WERI-Rb-1 (cell line): ENCODE data around the gene CLDN6.

Experiments used
- DNase-seq: peaks from one replicate; pipeline ENCODE4 v3.0.0-alpha.2; 2020
- H3K27ac ChIP-seq: fragments of 250-450 bp; sonication (Bioruptor Pico); 2 replicates; pipeline ENCODE4 v1.5.1; 2020; ENCODE audit warnings: mild to moderate bottlenecking, moderate library complexity
- H3K27me3 ChIP-seq: fragments of 250-450 bp; sonication (Bioruptor Pico); 2 replicates; pipeline ENCODE4 v1.5.1; 2021; ENCODE audit warnings: mild to moderate bottlenecking, low read depth, moderate library complexity; ENCODE audit not compliant: insufficient read depth, severe bottlenecking
- H3K36me3 ChIP-seq: fragments of 250-450 bp; sonication (Bioruptor Pico); 2 replicates; pipeline ENCODE4 v1.5.1; 2020; ENCODE audit warnings: mild to moderate bottlenecking, moderate library complexity
- H3K4me3 ChIP-seq: 2 replicates; pipeline ENCODE4 v1.5.1; 2011; ENCODE audit warnings: low read depth, mild to moderate bottlenecking, control low read depth, low read length
- H3K9me3 ChIP-seq: fragments of 250-450 bp; sonication (Bioruptor Pico); 2 replicates; pipeline ENCODE4 v1.5.1; 2021; ENCODE audit warnings: mild to moderate bottlenecking, moderate library complexity; ENCODE audit not compliant: severe bottlenecking
- TF ChIP-seq, protein P1 (sequence below): IDR thresholded peaks from 2 replicates; pipeline ENCODE4 v1.5.1; 2011; ENCODE audit warnings: low read depth, mild to moderate bottlenecking, control low read depth, inconsistent platforms, low read length

Gene CLDN6

DNA sequence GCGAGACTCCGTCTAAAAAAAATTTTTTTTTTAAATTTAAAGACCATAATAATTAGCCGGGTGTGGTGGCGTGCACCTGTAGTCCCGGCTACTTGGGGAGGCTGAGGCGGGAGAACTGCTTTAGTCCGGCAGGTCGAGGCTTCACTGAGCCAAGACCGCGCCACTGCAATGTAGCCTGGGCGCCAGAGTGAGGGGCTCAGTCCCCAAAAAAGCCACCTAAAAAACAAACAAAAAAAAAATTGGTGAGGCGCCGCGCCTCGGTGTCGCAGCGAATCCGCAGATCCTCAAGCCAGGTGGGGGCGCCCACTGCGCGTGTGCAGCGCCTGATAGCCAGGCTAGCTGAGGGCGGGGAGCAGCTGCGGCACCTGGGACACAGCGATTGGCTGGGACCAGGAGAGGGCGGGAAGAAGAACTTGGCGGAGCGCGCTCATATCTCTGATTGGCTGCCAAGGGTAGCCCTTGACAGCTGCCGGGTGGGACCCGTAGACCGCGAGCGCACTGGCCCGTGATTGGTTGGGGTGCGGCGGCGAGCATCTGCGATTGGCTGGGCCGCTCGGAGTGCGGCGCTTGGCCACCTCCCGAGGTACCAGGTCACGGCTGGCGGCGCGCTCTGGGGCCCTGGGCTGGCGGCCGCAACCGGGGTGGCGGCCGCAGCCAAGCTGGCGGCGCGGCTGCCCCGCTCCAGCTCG, 14.3 kb downstream of the CLDN6 start:
- Histone ChIP-seq H3K4me3 (no peak overlapping the region), H3K27me3 (no peaks in the 10 kb centered on the region), H3K27ac (no peak overlapping the region), H3K9me3 (no peaks in the 10 kb centered on the region), H3K36me3 (no peaks in the 10 kb centered on the region; the same call in 1 of the 2 replicates)
- TF ChIP-seq, protein P1, sequence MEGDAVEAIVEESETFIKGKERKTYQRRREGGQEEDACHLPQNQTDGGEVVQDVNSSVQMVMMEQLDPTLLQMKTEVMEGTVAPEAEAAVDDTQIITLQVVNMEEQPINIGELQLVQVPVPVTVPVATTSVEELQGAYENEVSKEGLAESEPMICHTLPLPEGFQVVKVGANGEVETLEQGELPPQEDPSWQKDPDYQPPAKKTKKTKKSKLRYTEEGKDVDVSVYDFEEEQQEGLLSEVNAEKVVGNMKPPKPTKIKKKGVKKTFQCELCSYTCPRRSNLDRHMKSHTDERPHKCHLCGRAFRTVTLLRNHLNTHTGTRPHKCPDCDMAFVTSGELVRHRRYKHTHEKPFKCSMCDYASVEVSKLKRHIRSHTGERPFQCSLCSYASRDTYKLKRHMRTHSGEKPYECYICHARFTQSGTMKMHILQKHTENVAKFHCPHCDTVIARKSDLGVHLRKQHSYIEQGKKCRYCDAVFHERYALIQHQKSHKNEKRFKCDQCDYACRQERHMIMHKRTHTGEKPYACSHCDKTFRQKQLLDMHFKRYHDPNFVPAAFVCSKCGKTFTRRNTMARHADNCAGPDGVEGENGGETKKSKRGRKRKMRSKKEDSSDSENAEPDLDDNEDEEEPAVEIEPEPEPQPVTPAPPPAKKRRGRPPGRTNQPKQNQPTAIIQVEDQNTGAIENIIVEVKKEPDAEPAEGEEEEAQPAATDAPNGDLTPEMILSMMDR: peak; percentile 61
- DNase-seq: peak; percentile 99

- Histone ChIP-seq H3K27me3 (no peaks in the 10 kb centered on the region), H3K36me3 (no peaks in the 10 kb centered on the region), H3K27ac (no peak overlapping the region), H3K4me3 (no peak overlapping the region), H3K9me3 (no peaks in the 10 kb centered on the region)
- peak; percentile 42 for DNase-seq
- TF ChIP-seq, protein P1: 0 out of 2 replicates have a peak, but pooled peaks have one; percentile 15
Observed at GRCh38 chr16:3001316-3001715, 16.7 kb downstream of the CLDN6 start.

GRCh38 chr16:3000540-3000939, 17.4 kb downstream of the CLDN6 start:
- no peaks in the 10 kb centered on the region for H3K9me3 ChIP-seq
- TF ChIP-seq, protein P1: no peak
- no peak for DNase-seq
- no peaks in the 10 kb centered on the region for H3K36me3 ChIP-seq
- no peaks in the 10 kb centered on the region for H3K27me3 ChIP-seq
- H3K27ac ChIP-seq: no peak overlapping the region
- H3K4me3 ChIP-seq: no peak overlapping the region

- Histone ChIP-seq H3K36me3 (no peaks in the 10 kb centered on the region), H3K27ac (no peak overlapping the region), H3K4me3 (no peak overlapping the region), H3K27me3 (no peaks in the 10 kb centered on the region), H3K9me3 (no peaks in the 10 kb centered on the region)
- DNase-seq: no peak
- TF ChIP-seq, protein P1: no peak
Observed at GRCh38 chr16:2999929-3000328, 18.1 kb downstream of the CLDN6 start.

GRCh38 chr16:2996298-2996697, 21.7 kb downstream of the CLDN6 start:
- H3K27me3 ChIP-seq: no peaks in the 10 kb centered on the region
- no peak for DNase-seq
- TF ChIP-seq, protein P1: no peak

More at GRCh38 chr16:2996298-2996697, 21.7 kb downstream of the CLDN6 start:
- Histone ChIP-seq H3K36me3 (no peaks in the 10 kb centered on the region), H3K9me3 (no peaks in the 10 kb centered on the region), H3K4me3 (no peak overlapping the region), H3K27ac (no peak overlapping the region)
